ENCODE data around the gene TOR2A. TPM values are rescaled to one million over a fixed set of nuclear protein-coding genes. Genes with fewer than 3 reads are reported as not detected.
"Not testable (repeated sequence)": the region's sequence is repeated elsewhere in the genome, so short reads cannot be mapped to it uniquely, and the experiment has no call there.

TOR2A gene
- total and polyA plus RNA-seq, 7 experiments from 2014 or later: 9.5 to 22.3 (median 16.6) TPM

- Histone ChIP-seq H3K9me3 (ENCODE audit: control insufficient read depth in 2 of 3, low read length in 3 of 3) (no peaks in the 10 kb centered on the region), H3K4me1 (ENCODE audit: control insufficient read depth in 2 of 2, insufficient read depth in 2 of 2, low read length in 2 of 2) (peaks cover 0 to 3% of the 10 kb centered on the region in 2 donors), H3K4me3 (ENCODE audit: low read length) (no peak overlapping the region), H3K27me3 (ENCODE audit: control insufficient read depth in 2 of 2, insufficient read depth in 2 of 2, low read length in 2 of 2) (no peaks in the 10 kb centered on the region), H3K27ac (ENCODE audit: low read depth, low read length) (no peak overlapping the region), H3K36me3 (ENCODE audit: control insufficient read depth in 2 of 3, insufficient read depth in 3 of 3, low read length in 3 of 3) (peaks cover 5 to 60% (median 9%) of the 10 kb centered on the region in 3 experiments)
- Mint-ChIP-seq H3K27ac (peak overlapping the region in 2 of 9 donors; percentile 5 to 18), H3K27me3 (no peaks in the 10 kb centered on the region), H3K4me1 (peaks cover 31 to 44% (median 38%) of the 10 kb centered on the region in 7 donors), H3K4me3 (no peak overlapping the region), H3K9me3 (no peaks in the 10 kb centered on the region), H3K36me3 (peaks cover 0 to 31% (median 11%) of the 10 kb centered on the region in 5 donors)
- no peak for DNase-seq
- ChIA-PET POLR2A (interaction anchor here (0.7 kb wide), 2 partner anchors 16 to 25 kb away, joined by 3 to 4 read pairs; partner anchors contain the start of gene CDK9), CTCF (interaction anchor here (1.2 kb wide), 1 partner anchor 24 kb away, joined by 4 read pairs; no protein-coding TSS in a partner anchor)
- no peak for ATAC-seq
- intact Hi-C loops (cut with micrococcal nuclease): no loop called here
Measured at GRCh38 chr9:127761061-127761460, 26.0 kb upstream of the TOR2A start.

- CTCF ChIA-PET: interaction anchor here (1.9 kb wide), 1 partner anchor 14 kb away, joined by 6 read pairs; no protein-coding TSS in a partner anchor
- POLR2A ChIA-PET: interaction anchor here (1.3 kb wide), 1 partner anchor 16 kb away, joined by 4 read pairs; no protein-coding TSS in a partner anchor
- H3K9me3 Mint-ChIP-seq: no peaks in the 10 kb centered on the region
Measured at GRCh38 chr9:127758843-127759242, 23.7 kb upstream of the TOR2A start.

GRCh38 chr9:127756776-127757175 is 21.7 kb upstream of the TOR2A start:
- H3K36me3 ChIP-seq (ENCODE audit: control insufficient read depth in 2 of 3, insufficient read depth in 3 of 3, low read length in 3 of 3): peaks cover 4 to 67% (median 5%) of the 10 kb centered on the region in 3 experiments
- H3K27ac ChIP-seq (ENCODE audit: low read depth, low read length); DNase-seq; H3K4me3 Mint-ChIP-seq; H3K4me1 ChIP-seq (ENCODE audit: control insufficient read depth in 2 of 2, insufficient read depth in 2 of 2, low read length in 2 of 2); intact Hi-C loops (cut with micrococcal nuclease); H3K27me3 Mint-ChIP-seq; H3K9me3 ChIP-seq (ENCODE audit: control insufficient read depth in 2 of 3, low read length in 3 of 3); ATAC-seq; H3K27me3 ChIP-seq (ENCODE audit: control insufficient read depth in 2 of 2, insufficient read depth in 2 of 2, low read length in 2 of 2); H3K4me3 ChIP-seq (ENCODE audit: low read length); H3K9me3 Mint-ChIP-seq; H3K27ac Mint-ChIP-seq: not testable (repeated sequence)
- ChIA-PET POLR2A (interaction anchor here (0.7 to 1.5 kb wide), 3 partner anchors 10 to 27 kb away, joined by 3 to 8 read pairs (median 5); no protein-coding TSS in a partner anchor), CTCF (interaction anchor here (1.3 kb wide), 1 partner anchor 22 kb away, joined by 3 read pairs; the partner anchor contains the start of gene TOR2A)
- Mint-ChIP-seq H3K36me3 (peaks cover 0 to 15% (median 0%) of the 10 kb centered on the region in 5 donors), H3K4me1 (peaks cover 5 to 17% (median 9%) of the 10 kb centered on the region in 7 donors)

More at GRCh38 chr9:127758843-127759242, 23.7 kb upstream of the TOR2A start:
- H3K4me1 Mint-ChIP-seq: peaks cover 14 to 23% (median 19%) of the 10 kb centered on the region in 7 donors
- no peaks in the 10 kb centered on the region for H3K27me3 Mint-ChIP-seq
- ATAC-seq: no peak
- Histone ChIP-seq H3K4me3 (ENCODE audit: low read length) (no peak overlapping the region), H3K9me3 (ENCODE audit: control insufficient read depth in 2 of 3, low read length in 3 of 3) (no peaks in the 10 kb centered on the region), H3K4me1 (ENCODE audit: control insufficient read depth in 2 of 2, insufficient read depth in 2 of 2, low read length in 2 of 2) (no peaks in the 10 kb centered on the region), H3K27ac (ENCODE audit: low read depth, low read length) (peak overlapping the region; percentile 14), H3K27me3 (ENCODE audit: control insufficient read depth in 2 of 2, insufficient read depth in 2 of 2, low read length in 2 of 2) (no peaks in the 10 kb centered on the region), H3K36me3 (ENCODE audit: control insufficient read depth in 2 of 3, insufficient read depth in 3 of 3, low read length in 3 of 3) (peaks cover 4 to 61% (median 9%) of the 10 kb centered on the region in 3 experiments)
- peaks cover 0 to 16% (median 8%) of the 10 kb centered on the region in 5 donors for H3K36me3 Mint-ChIP-seq
- H3K27ac Mint-ChIP-seq: peak overlapping the region in 6 of 9 donors; percentile 43 to 84 (median 59)
- intact Hi-C loops (cut with micrococcal nuclease): no loop called here
- no peak overlapping the region for H3K4me3 Mint-ChIP-seq
- DNase-seq: no peak

- no peaks in the 10 kb centered on the region for H3K27me3 Mint-ChIP-seq
- peaks cover 6 to 67% (median 11%) of the 10 kb centered on the region in 3 experiments for H3K36me3 ChIP-seq (ENCODE audit: control insufficient read depth in 2 of 3, insufficient read depth in 3 of 3, low read length in 3 of 3)
- no peak overlapping the region for H3K4me3 ChIP-seq (ENCODE audit: low read length)
- ChIA-PET POLR2A (interaction anchor here (0.7 to 1.5 kb wide), 3 partner anchors 11 to 27 kb away, joined by 3 to 8 read pairs (median 5); no protein-coding TSS in a partner anchor), CTCF (interaction anchor here (1.3 kb wide), 1 partner anchor 22 kb away, joined by 3 read pairs; the partner anchor contains the start of gene TOR2A)
- no peak for ATAC-seq
- H3K4me1 Mint-ChIP-seq: peaks cover 5 to 21% (median 13%) of the 10 kb centered on the region in 7 donors
- no peaks in the 10 kb centered on the region for H3K27me3 ChIP-seq (ENCODE audit: control insufficient read depth in 2 of 2, insufficient read depth in 2 of 2, low read length in 2 of 2)
- intact Hi-C loops (cut with micrococcal nuclease): no loop called here
- no peaks in the 10 kb centered on the region for H3K4me1 ChIP-seq (ENCODE audit: control insufficient read depth in 2 of 2, insufficient read depth in 2 of 2, low read length in 2 of 2)
- H3K4me3 Mint-ChIP-seq: no peak overlapping the region
- no peaks in the 10 kb centered on the region for H3K9me3 ChIP-seq (ENCODE audit: control insufficient read depth in 2 of 3, low read length in 3 of 3)
- H3K36me3 Mint-ChIP-seq: peaks cover 0 to 18% (median 5%) of the 10 kb centered on the region in 5 donors
- no peaks in the 10 kb centered on the region for H3K9me3 Mint-ChIP-seq
- no peak overlapping the region for H3K27ac ChIP-seq (ENCODE audit: low read depth, low read length)
- DNase-seq: no peak
- no peak overlapping the region for H3K27ac Mint-ChIP-seq
Measured at GRCh38 chr9:127756233-127756632, 21.1 kb upstream of the TOR2A start.

- H3K27me3 ChIP-seq (ENCODE audit: control insufficient read depth in 2 of 2, insufficient read depth in 2 of 2, low read length in 2 of 2): no peaks in the 10 kb centered on the region
- no peaks in the 10 kb centered on the region for H3K27me3 Mint-ChIP-seq
- POLR2A ChIA-PET: interaction anchor here (1.5 kb wide), 1 partner anchor 28 kb away, joined by 5 read pairs; no protein-coding TSS in a partner anchor
- no peaks in the 10 kb centered on the region for H3K9me3 Mint-ChIP-seq
- DNase-seq: no peak
- H3K4me1 Mint-ChIP-seq: peaks cover 5 to 25% (median 11%) of the 10 kb centered on the region in 7 donors
- no peak overlapping the region for H3K27ac ChIP-seq (ENCODE audit: low read depth, low read length)
- no peak overlapping the region for H3K4me3 ChIP-seq (ENCODE audit: low read length)
- no peak for ATAC-seq
- no peaks in the 10 kb centered on the region for H3K4me1 ChIP-seq (ENCODE audit: control insufficient read depth in 2 of 2, insufficient read depth in 2 of 2, low read length in 2 of 2)
- H3K27ac Mint-ChIP-seq: peak overlapping the region in 1 of 9 donors; percentile 47
- H3K9me3 ChIP-seq (ENCODE audit: control insufficient read depth in 2 of 3, low read length in 3 of 3): no peaks in the 10 kb centered on the region
- H3K36me3 Mint-ChIP-seq: peaks cover 3 to 21% (median 7%) of the 10 kb centered on the region in 5 donors
- no peak overlapping the region for H3K4me3 Mint-ChIP-seq
- intact Hi-C loops (cut with micrococcal nuclease): no loop called here
- CTCF ChIA-PET: no interaction called here
- H3K36me3 ChIP-seq (ENCODE audit: control insufficient read depth in 2 of 3, insufficient read depth in 3 of 3, low read length in 3 of 3): peaks cover 12 to 70% (median 19%) of the 10 kb centered on the region in 3 experiments
Measured at GRCh38 chr9:127755061-127756060, 20.3 kb upstream of the TOR2A start.
